Mesenchymal stem cell (in vitro differentiated cells and primary cell): ENCODE data around the gene SLC13A4.

Experiments used
- DNase-seq: peaks from one replicate; pipeline ENCODE4 v3.0.0-alpha.2; 2013
- H2AFZ ChIP-seq: one replicate; pipeline ENCODE4 v1.6.1; 2013; ENCODE audit warnings: low read depth, mild to moderate bottlenecking, control low read depth, inconsistent platforms, low read length, moderate library complexity
- H2AK5ac ChIP-seq: 2 replicates; pipeline ENCODE4 v1.6.1; 2013; ENCODE audit warnings: low read length, moderate library complexity, mild to moderate bottlenecking, inconsistent platforms; ENCODE audit not compliant: severe bottlenecking
- H2BK120ac ChIP-seq: one replicate; pipeline ENCODE4 v1.6.1; 2013; ENCODE audit warnings: low read depth, mild to moderate bottlenecking, inconsistent platforms, low read length, moderate library complexity
- H2BK12ac ChIP-seq, 2 experiments: one replicate each; pipeline ENCODE4 v1.6.1; 2013; ENCODE audit warnings: inconsistent platforms in 2 of 2, low read length in 2 of 2, mild to moderate bottlenecking in 2 of 2, moderate library complexity in 2 of 2, control low read depth in 1 of 2
- H2BK15ac ChIP-seq: one replicate; pipeline ENCODE4 v1.6.1; 2013; ENCODE audit warnings: mild to moderate bottlenecking, low read depth, inconsistent platforms; ENCODE audit not compliant: poor library complexity, severe bottlenecking
- H2BK5ac ChIP-seq: 2 replicates; pipeline ENCODE4 v1.6.1; 2013; ENCODE audit warnings: low read depth, mild to moderate bottlenecking, low read length, control low read depth, inconsistent platforms; ENCODE audit not compliant: poor library complexity, severe bottlenecking
- H3K14ac ChIP-seq, 2 experiments: one replicate each; pipeline ENCODE4 v1.6.1; 2013; ENCODE audit warnings: inconsistent platforms in 2 of 2, low read length in 2 of 2, control low read depth in 1 of 2, mild to moderate bottlenecking in 1 of 2, moderate library complexity in 1 of 2
- H3K18ac ChIP-seq, 2 experiments: one replicate each; pipeline ENCODE4 v1.6.1; 2013; ENCODE audit warnings: inconsistent platforms in 2 of 2, low read length in 2 of 2, control low read depth in 1 of 2, low read depth in 1 of 2, mild to moderate bottlenecking in 1 of 2
- H3K23ac ChIP-seq, 2 experiments: one replicate each; pipeline ENCODE4 v1.6.1; 2013; ENCODE audit warnings: inconsistent platforms in 2 of 2, low read length in 2 of 2, mild to moderate bottlenecking in 2 of 2, moderate library complexity in 2 of 2, control low read depth in 1 of 2
- H3K27ac ChIP-seq: 2 replicates; pipeline ENCODE4 v1.5.1; 2013; ENCODE audit warnings: mild to moderate bottlenecking, moderate library complexity, low read length, control low read depth, inconsistent platforms; ENCODE audit not compliant: poor library complexity, severe bottlenecking
- H3K27me3 ChIP-seq, 2 experiments: 2 replicates each; pipeline versions ENCODE4 v1.6.1 to v1.7.0; 2013; ENCODE audit warnings: low read length in 2 of 2, mild to moderate bottlenecking in 2 of 2, moderate library complexity in 2 of 2, control low read depth in 1 of 2, inconsistent platforms in 1 of 2; ENCODE audit not compliant: control insufficient read depth in 1 of 2, insufficient read depth in 1 of 2
- H3K36me3 ChIP-seq, 2 experiments: 2 replicates each; pipeline versions ENCODE4 v1.6.1 to v1.7.0; 2013; ENCODE audit warnings: low read length in 2 of 2, control low read depth in 1 of 2, inconsistent platforms in 1 of 2, low read depth in 1 of 2, mild to moderate bottlenecking in 1 of 2; ENCODE audit not compliant: insufficient read depth in 2 of 2, control insufficient read depth in 1 of 2
- H3K4ac ChIP-seq, 2 experiments: one replicate each; pipeline ENCODE4 v1.6.1; 2013; ENCODE audit warnings: inconsistent platforms in 2 of 2, low read length in 2 of 2, mild to moderate bottlenecking in 2 of 2, moderate library complexity in 2 of 2, control low read depth in 1 of 2, low read depth in 1 of 2
- H3K4me1 ChIP-seq: 2 replicates; pipeline ENCODE4 v1.6.1; 2013; ENCODE audit warnings: low read depth, low read length, control low read depth; ENCODE audit not compliant: control insufficient read depth, insufficient read depth
- H3K4me2 ChIP-seq: 2 replicates; pipeline ENCODE4 v1.6.1; 2013; ENCODE audit warnings: low read length, mild to moderate bottlenecking, inconsistent platforms; ENCODE audit not compliant: poor library complexity, severe bottlenecking
- H3K4me3 ChIP-seq, 2 experiments: 2 replicates each; pipeline versions ENCODE4 v1.5.1 to v1.7.0; 2013; ENCODE audit warnings: low read length in 2 of 2, mild to moderate bottlenecking in 2 of 2, control low read depth in 1 of 2, low read depth in 1 of 2; ENCODE audit not compliant: insufficient read depth in 1 of 2
- H3K79me1 ChIP-seq: replicated peaks from 2 replicates; pipeline ENCODE4 v1.6.1; 2013; ENCODE audit warnings: mild to moderate bottlenecking, control low read depth, low read length, inconsistent platforms; ENCODE audit not compliant: poor library complexity, severe bottlenecking
- H3K9ac ChIP-seq: 2 replicates; pipeline ENCODE4 v1.7.0; 2013; ENCODE audit warnings: mild to moderate bottlenecking, low read length, moderate library complexity
- H3K9me3 ChIP-seq: 2 replicates; pipeline ENCODE4 v1.7.0; 2013; ENCODE audit warnings: mild to moderate bottlenecking, low read length; ENCODE audit not compliant: control insufficient read depth
- H4K8ac ChIP-seq: one replicate; pipeline ENCODE4 v1.6.1; 2013; ENCODE audit warnings: inconsistent platforms, mild to moderate bottlenecking, low read length, moderate library complexity
- H4K91ac ChIP-seq: one replicate; pipeline ENCODE4 v1.6.1; 2013; ENCODE audit warnings: mild to moderate bottlenecking, low read length, inconsistent platforms
- WGBS: methylation state at CpG from one replicate; pipeline ENCODE4 v1.1.7; 2013; ENCODE audit warnings: mixed read lengths; 5-methylcytosine and 5-hydroxymethylcytosine counted together

The SLC13A4 gene

GRCh38 chr7:135661311-135662122 lies 66.5 kb downstream of the SLC13A4 start:
- Histone ChIP-seq H3K14ac (no peak overlapping the region), H3K4me3 (peak overlapping the region; percentile 95 to 98), H3K27me3 (no peaks in the 10 kb centered on the region), H3K27ac (peak overlapping the region; percentile 47), H2AK5ac (peak overlapping the region; percentile 33), H3K9me3 (no peaks in the 10 kb centered on the region), H3K36me3 (peaks cover 4 to 5% of the 10 kb centered on the region in 2 experiments), H3K4me1 (peaks cover 15% of the 10 kb centered on the region), H2BK15ac (peak overlapping the region; percentile 60), H3K4ac (peak overlapping the region; percentile 85 to 86), H3K4me2 (peak overlapping the region; percentile 53), H2AFZ (peak overlapping the region; percentile 95), H3K9ac (peak overlapping the region; percentile 100), H4K91ac (peak overlapping the region; percentile 74), H3K23ac (no peak overlapping the region), H3K79me1 (peaks cover 5% of the 10 kb centered on the region), H4K8ac (peak overlapping the region; percentile 98), H2BK12ac (peak overlapping the region in 1 of 2 experiments; percentile 25), H3K18ac (peak overlapping the region; percentile 25 to 91), H2BK120ac (peak overlapping the region; percentile 94), H2BK5ac (no peak overlapping the region)
- WGBS = 82% methylated on average over 14 of the region's 14 CpGs
- DNase-seq = no peak

GRCh38 chr7:135659159-135659846 lies 68.7 kb downstream of the SLC13A4 start:
- peaks cover 12% of the 10 kb centered on the region for H3K4me1 ChIP-seq
- no peaks in the 10 kb centered on the region for H3K9me3 ChIP-seq
- 80% methylated on average over 3 of the region's 9 CpGs for WGBS
- no peak overlapping the region for H3K23ac ChIP-seq
- DNase-seq = peak; percentile 58
- no peak overlapping the region for H2BK12ac ChIP-seq
- no peak overlapping the region for H3K14ac ChIP-seq
- H3K4me2 ChIP-seq = no peak overlapping the region
- no peak overlapping the region for H3K18ac ChIP-seq
- H2BK5ac ChIP-seq = no peak overlapping the region
- H4K91ac ChIP-seq = no peak overlapping the region
- no peak overlapping the region for H2BK120ac ChIP-seq
- H3K36me3 ChIP-seq = no peaks in the 10 kb centered on the region
- no peak overlapping the region for H3K9ac ChIP-seq
- no peak overlapping the region for H4K8ac ChIP-seq
- peaks cover 1% of the 10 kb centered on the region for H3K79me1 ChIP-seq
- no peak overlapping the region for H3K4ac ChIP-seq
- no peak overlapping the region for H2BK15ac ChIP-seq
- H3K4me3 ChIP-seq = no peak overlapping the region
- no peak overlapping the region for H2AFZ ChIP-seq
- H3K27ac ChIP-seq = no peak overlapping the region
- H3K27me3 ChIP-seq = no peaks in the 10 kb centered on the region
- no peak overlapping the region for H2AK5ac ChIP-seq

GRCh38 chr7:135658564-135658963 lies 69.4 kb downstream of the SLC13A4 start:
- Histone ChIP-seq H3K4me1 (peaks cover 10% of the 10 kb centered on the region), H3K4me2 (no peak overlapping the region), H2BK5ac (no peak overlapping the region), H3K27me3 (no peaks in the 10 kb centered on the region), H2BK15ac (no peak overlapping the region), H3K23ac (no peak overlapping the region), H3K79me1 (no peaks in the 10 kb centered on the region), H3K9ac (no peak overlapping the region), H3K9me3 (no peaks in the 10 kb centered on the region), H3K4me3 (no peak overlapping the region), H3K4ac (no peak overlapping the region), H3K14ac (no peak overlapping the region), H3K27ac (no peak overlapping the region), H4K91ac (no peak overlapping the region), H3K36me3 (no peaks in the 10 kb centered on the region), H2AFZ (no peak overlapping the region), H2BK12ac (no peak overlapping the region), H4K8ac (no peak overlapping the region), H3K18ac (no peak overlapping the region), H2AK5ac (no peak overlapping the region), H2BK120ac (no peak overlapping the region)
- no peak for DNase-seq
- WGBS = 97% methylated on average over 5 of the region's 5 CpGs

GRCh38 chr7:135653340-135654080 lies 74.5 kb downstream of the SLC13A4 start:
- H3K23ac ChIP-seq = no peak overlapping the region
- no peak overlapping the region for H2BK120ac ChIP-seq
- H3K27me3 ChIP-seq = no peaks in the 10 kb centered on the region
- no peak overlapping the region for H3K27ac ChIP-seq
- H2BK15ac ChIP-seq = no peak overlapping the region
- H3K36me3 ChIP-seq = peaks cover 0 to 12% of the 10 kb centered on the region in 2 experiments
- H3K14ac ChIP-seq = no peak overlapping the region
- H3K4ac ChIP-seq = no peak overlapping the region
- no peak overlapping the region for H4K91ac ChIP-seq
- no peak overlapping the region for H2AK5ac ChIP-seq
- no peak overlapping the region for H4K8ac ChIP-seq
- H3K79me1 ChIP-seq = peaks cover 2% of the 10 kb centered on the region
- H2BK5ac ChIP-seq = no peak overlapping the region
- H3K18ac ChIP-seq = no peak overlapping the region
- H3K9me3 ChIP-seq = no peaks in the 10 kb centered on the region
- H3K4me1 ChIP-seq = peaks cover 15% of the 10 kb centered on the region
- H2BK12ac ChIP-seq = no peak overlapping the region
- H3K9ac ChIP-seq = no peak overlapping the region
- 83% methylated on average over 12 of the region's 12 CpGs for WGBS
- no peak overlapping the region for H2AFZ ChIP-seq
- H3K4me2 ChIP-seq = peak overlapping the region; percentile 45
- no peak overlapping the region for H3K4me3 ChIP-seq
- DNase-seq = no peak
